Measurements from ENCODE around the gene DOCK2. TPM values are rescaled to one million over a fixed set of nuclear protein-coding genes. Genes with fewer than 3 reads are reported as not detected.

DOCK2 gene
- polyA plus RNA-seq, 3 donors: 57.5 to 178 (median 115) TPM

GRCh38 chr5:170108266-170108785 is 471.3 kb downstream of the DOCK2 start:
- Histone ChIP-seq H3K27ac (ENCODE audit: low read depth in 1 of 2, low read length in 2 of 2) (no peak overlapping the region), H3K36me3 (replicated peaks in 1 of 2; ENCODE audit: control insufficient read depth in 1 of 2, insufficient read depth in 2 of 2, low read length in 2 of 2) (no peaks in the 10 kb centered on the region), H3K79me2 (ENCODE audit: insufficient read depth, low read length) (no peaks in the 10 kb centered on the region), H3K4me1 (ENCODE audit: control insufficient read depth in 1 of 2, insufficient read depth in 2 of 2, low read length in 2 of 2) (peaks cover 24 to 27% of the 10 kb centered on the region in 2 donors), H3K4me2 (replicated peaks; ENCODE audit: extremely low read depth, low read length, poor library complexity, severe bottlenecking) (no peak overlapping the region), H4K20me1 (ENCODE audit: insufficient read depth, low read length) (no peaks in the 10 kb centered on the region), H2AFZ (ENCODE audit: insufficient read depth, low read depth, low read length, poor library complexity, severe bottlenecking) (no peak overlapping the region), H3K27me3 (ENCODE audit: control insufficient read depth in 2 of 2, insufficient read depth in 2 of 2, low read length in 2 of 2) (no peaks in the 10 kb centered on the region), H3K9me3 (replicated peaks in 1 of 2; ENCODE audit: control insufficient read depth in 1 of 2, insufficient read depth in 1 of 2, low read length in 2 of 2) (no peaks in the 10 kb centered on the region), H3K9ac (ENCODE audit: insufficient read depth, low read length, poor library complexity, severe bottlenecking) (no peak overlapping the region), H3K4me3 (replicated peaks in 1 of 3; ENCODE audit: low read depth in 2 of 3, low read length in 3 of 3) (no peak overlapping the region)
- DNase-seq: no peak
- peaks cover 0 to 2% (median 0%) of the 10 kb centered on the region in 7 donors for H3K9me3 Mint-ChIP-seq
- H3K36me3 Mint-ChIP-seq: no peaks in the 10 kb centered on the region
- intact Hi-C loops (cut with micrococcal nuclease): loop anchor here (10.0 kb wide), 2 partner anchors 236 to 306 kb away; no protein-coding TSS in a partner anchor
- peaks cover 31% of the 10 kb centered on the region for H3K4me1 Mint-ChIP-seq
- H3K27me3 Mint-ChIP-seq (ENCODE audit: low read depth in 3 of 3): peaks cover 9 to 20% (median 10%) of the 10 kb centered on the region in 3 donors
- TF ChIP-seq, protein P1, sequence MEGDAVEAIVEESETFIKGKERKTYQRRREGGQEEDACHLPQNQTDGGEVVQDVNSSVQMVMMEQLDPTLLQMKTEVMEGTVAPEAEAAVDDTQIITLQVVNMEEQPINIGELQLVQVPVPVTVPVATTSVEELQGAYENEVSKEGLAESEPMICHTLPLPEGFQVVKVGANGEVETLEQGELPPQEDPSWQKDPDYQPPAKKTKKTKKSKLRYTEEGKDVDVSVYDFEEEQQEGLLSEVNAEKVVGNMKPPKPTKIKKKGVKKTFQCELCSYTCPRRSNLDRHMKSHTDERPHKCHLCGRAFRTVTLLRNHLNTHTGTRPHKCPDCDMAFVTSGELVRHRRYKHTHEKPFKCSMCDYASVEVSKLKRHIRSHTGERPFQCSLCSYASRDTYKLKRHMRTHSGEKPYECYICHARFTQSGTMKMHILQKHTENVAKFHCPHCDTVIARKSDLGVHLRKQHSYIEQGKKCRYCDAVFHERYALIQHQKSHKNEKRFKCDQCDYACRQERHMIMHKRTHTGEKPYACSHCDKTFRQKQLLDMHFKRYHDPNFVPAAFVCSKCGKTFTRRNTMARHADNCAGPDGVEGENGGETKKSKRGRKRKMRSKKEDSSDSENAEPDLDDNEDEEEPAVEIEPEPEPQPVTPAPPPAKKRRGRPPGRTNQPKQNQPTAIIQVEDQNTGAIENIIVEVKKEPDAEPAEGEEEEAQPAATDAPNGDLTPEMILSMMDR (IDR thresholded peaks at IDR 0.05): no peak
- H3K27ac Mint-ChIP-seq: no peak overlapping the region
- WGBS (ENCODE audit: insufficient coverage): 92% methylated on average over 12 of the region's 12 CpGs
- H3K4me3 Mint-ChIP-seq: no peak overlapping the region

DNA sequence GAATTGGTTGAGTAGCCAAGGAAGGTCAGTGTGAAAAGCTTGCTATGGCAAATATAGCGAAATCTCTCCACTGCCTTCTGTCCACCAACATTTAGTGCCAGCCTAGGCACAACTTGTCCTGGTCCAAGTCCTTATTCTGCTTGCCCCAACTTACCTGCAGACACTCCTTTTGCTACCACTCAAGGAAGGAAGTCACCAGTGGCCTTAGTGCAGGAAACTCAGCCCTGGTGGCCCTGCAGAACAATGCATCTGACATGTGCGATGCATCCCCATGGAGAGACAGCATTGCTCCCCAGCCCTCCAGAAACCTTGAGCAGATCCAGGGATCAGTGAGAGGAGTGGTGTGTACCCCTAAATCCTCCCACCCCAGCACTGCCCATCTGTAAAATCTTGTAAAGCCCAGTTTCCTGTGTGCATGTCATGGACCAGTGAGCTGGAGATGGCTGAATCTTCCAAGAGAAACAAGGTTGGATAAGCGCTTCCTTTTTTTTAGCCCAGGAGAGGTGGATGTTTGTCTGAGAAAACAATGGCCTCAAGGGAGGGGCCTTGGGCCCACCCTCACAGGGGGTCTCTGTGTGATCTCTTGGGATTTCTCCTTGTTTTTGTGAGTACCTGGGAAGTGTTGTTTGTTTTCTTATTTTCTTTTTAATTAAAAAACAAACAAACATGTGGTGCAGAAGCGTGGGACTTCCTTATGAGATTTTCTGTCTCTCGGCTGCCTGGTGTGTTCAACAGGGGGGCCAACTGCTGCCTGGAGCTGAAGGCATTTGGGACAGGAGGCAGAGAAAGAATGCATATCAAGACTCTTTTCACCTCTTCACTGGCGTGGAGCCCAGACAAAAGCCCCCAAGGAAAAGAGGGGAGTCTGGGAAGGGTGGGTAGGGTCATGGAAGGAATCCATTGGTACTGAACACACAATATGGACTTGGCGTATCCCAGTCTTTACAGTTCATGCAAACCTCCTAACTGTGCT is 472.3 kb downstream of the DOCK2 start:
- Mint-ChIP-seq H3K9me3 (peaks cover 0 to 2% (median 0%) of the 10 kb centered on the region in 7 donors), H3K27me3 (ENCODE audit: low read depth in 3 of 3) (peaks cover 9 to 20% (median 12%) of the 10 kb centered on the region in 3 donors), H3K36me3 (no peaks in the 10 kb centered on the region), H3K27ac (no peak overlapping the region), H3K4me3 (no peak overlapping the region), H3K4me1 (peaks cover 38% of the 10 kb centered on the region)
- Histone ChIP-seq H3K4me2 (replicated peaks; ENCODE audit: extremely low read depth, low read length, poor library complexity, severe bottlenecking) (no peak overlapping the region), H3K27ac (ENCODE audit: low read depth in 1 of 2, low read length in 2 of 2) (no peak overlapping the region), H3K9me3 (replicated peaks in 1 of 2; ENCODE audit: control insufficient read depth in 1 of 2, insufficient read depth in 1 of 2, low read length in 2 of 2) (no peaks in the 10 kb centered on the region), H3K79me2 (ENCODE audit: insufficient read depth, low read length) (no peaks in the 10 kb centered on the region), H4K20me1 (ENCODE audit: insufficient read depth, low read length) (no peaks in the 10 kb centered on the region), H3K9ac (ENCODE audit: insufficient read depth, low read length, poor library complexity, severe bottlenecking) (no peak overlapping the region), H3K4me3 (replicated peaks in 1 of 3; ENCODE audit: low read depth in 2 of 3, low read length in 3 of 3) (no peak overlapping the region), H2AFZ (ENCODE audit: insufficient read depth, low read depth, low read length, poor library complexity, severe bottlenecking) (no peak overlapping the region), H3K27me3 (ENCODE audit: control insufficient read depth in 2 of 2, insufficient read depth in 2 of 2, low read length in 2 of 2) (no peaks in the 10 kb centered on the region), H3K36me3 (replicated peaks in 1 of 2; ENCODE audit: control insufficient read depth in 1 of 2, insufficient read depth in 2 of 2, low read length in 2 of 2) (no peaks in the 10 kb centered on the region), H3K4me1 (ENCODE audit: control insufficient read depth in 1 of 2, insufficient read depth in 2 of 2, low read length in 2 of 2) (peaks cover 32 to 37% of the 10 kb centered on the region in 2 donors)
- intact Hi-C loops (cut with micrococcal nuclease): loop anchor here (10.0 kb wide), 2 partner anchors 235 to 305 kb away; no protein-coding TSS in a partner anchor
- no peak for DNase-seq
- WGBS (ENCODE audit: insufficient coverage): 100% methylated on average over 1 of the region's 7 CpGs
- TF ChIP-seq, protein P1 (IDR thresholded peaks at IDR 0.05): no peak

All from CD14-positive monocyte (primary cell).